HG03039 (cell line): ENCODE results near the gene UXS1.

ENCODE experiments used
- ATAC-seq: cut with Tn5 transposase; IDR thresholded peaks from one replicate; pipeline ENCODE4 v1.9.1; 2021; ENCODE audit warnings: mild to moderate bottlenecking, moderate library complexity; ENCODE audit not compliant: unreplicated experiment

The UXS1 gene

DNA sequence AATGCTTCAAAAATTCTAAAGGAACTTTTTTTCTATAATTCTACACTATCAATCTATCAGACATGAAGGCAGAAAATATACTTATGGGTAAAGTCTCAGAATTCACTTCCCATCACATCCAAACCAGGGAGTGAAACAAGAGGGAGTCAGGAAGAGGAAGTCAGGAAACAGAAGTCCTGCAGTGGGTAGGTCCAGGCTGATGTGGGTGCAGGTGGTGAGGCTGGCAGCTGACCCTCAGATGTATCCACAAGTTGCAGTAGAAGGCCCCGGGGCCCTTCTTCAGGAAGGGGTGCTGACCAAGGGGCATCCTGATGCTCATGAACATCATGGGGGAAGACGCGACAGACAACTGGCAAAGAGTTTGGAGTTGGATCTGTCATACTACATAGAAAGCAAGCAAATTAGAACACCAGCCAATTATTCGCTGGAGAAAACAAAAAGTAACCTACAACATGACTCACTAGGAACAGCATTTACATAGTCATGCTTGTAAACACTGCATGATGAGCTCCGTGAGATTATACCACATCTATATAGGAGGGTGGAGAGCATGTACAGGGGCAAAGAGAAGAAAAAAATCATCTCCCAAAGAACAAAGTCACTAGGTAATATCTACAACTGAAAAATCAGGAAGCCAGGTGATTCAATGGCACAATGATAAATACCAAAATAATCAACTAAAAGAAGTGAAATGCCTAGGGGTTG is 4.2 kb downstream of the UXS1 start:
- ATAC-seq: no peak

DNA sequence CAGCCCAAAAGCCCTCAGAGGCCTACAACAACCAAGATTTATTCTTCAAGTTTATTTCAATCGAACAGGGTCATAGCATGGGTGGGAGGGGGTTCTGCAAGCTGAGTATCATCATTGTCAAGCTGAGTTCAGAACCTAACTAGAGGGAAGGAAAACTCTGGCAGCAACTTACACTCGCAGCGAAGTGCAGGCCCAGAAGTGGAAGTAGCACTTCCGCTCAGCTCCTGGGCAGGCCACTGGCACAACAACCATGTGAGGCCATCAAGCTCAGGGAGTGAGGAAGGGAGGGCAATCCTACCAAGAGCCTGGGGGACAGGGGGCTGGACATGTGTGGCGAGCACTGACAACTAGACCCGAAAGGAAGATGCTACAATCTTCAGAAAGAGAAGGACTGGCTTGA is 4.8 kb downstream of the UXS1 start:
- ATAC-seq: no peak

DNA sequence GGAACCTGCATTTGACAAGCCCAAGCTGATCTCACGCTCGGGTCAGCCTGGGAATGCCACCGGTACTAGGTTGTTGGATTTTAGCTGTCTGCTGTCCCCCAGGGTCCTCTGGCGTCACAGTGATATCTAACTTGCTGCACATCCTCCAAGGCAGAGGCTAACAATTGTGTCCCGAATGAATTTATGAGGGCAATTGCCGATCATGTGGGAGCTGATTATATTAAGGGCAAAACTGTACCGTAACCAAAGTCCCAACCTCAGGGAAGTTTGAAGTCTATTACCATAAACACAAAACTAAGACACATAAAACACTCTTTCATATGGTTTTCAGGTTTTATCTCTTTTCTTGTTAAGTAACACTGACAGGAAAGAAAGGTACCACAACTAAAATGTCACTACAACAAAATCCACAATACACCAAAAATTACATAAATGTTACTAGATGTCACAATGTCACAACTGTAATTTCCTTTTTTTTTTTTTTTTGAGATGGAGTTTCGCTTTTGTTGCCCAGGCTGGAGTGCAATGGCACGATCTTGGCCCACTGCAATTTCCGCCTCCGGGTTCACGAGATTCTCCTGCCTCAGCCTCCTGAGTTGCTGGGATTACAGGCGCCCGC is 6.7 kb downstream of the UXS1 start:
- ATAC-seq: no peak

DNA sequence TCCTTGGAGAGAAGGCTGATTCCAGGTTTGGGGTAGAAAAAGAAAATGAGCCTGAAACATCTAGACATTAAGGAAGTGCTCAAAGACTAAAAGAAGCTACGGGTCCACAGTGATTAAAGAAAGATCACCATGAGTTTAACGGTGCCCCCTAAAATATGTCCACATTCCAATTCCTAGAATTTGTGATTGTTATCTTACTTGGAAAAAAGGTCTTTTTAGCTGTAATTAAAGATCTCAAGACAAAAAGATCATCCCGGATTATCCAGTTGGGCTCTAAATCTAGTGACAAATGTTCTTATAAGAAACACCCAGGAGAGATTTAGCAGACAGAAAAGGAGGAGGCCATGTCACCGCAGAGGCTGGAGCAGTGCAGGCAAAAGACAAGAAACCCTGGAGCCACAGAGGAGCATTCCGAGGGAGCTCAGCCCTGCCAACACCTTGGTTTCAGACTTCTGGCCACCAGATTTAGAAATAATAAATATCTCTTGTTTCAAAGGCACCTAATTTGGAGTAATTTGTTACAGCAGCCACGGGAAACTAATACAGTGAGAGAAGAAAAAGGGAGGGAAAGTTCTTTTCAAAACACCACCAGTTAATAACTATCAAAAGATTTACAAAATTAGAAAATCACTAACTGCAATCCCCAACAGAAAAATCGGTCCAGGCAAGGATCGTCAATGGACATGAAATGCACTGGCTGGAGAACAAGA is 8.5 kb downstream of the UXS1 start:
- ATAC-seq: no peak

DNA sequence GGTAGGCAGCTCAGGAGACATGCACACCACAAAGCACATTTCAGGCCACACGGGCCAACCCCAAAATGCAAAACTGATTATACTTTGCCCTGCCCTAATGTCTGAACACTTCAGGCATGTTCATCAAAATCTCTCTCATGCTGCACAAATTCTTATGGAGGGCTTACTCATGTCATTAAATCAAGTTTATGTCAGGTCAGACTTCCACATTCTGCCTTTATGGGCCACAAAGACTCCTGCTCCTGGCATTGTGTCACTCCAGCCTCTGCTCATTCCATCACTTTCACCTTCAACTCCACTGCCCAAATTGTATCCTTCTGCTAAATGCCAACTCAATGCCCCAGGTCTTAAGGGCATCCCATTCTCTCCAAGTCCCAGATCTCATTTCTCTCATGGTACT is 9.2 kb downstream of the UXS1 start:
- no peak for ATAC-seq

DNA sequence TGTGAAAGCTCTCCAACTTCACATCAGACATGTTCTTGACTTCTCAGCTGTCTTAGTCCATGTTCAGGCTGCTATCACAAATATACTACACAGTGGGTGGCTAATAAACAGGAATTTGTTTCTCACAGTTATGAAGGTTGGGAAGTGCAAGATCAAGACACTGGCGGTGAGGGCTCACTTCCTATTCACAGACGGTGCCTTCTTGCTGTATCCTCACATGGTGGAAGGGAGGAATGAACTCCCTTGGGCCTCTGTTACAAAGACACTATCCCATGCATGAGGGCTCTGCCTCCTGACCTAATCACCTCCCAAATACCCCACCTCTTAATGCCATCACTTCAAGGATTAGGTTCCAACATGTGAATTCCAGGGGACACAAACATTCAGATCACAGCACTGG is 9.7 kb downstream of the UXS1 start:
- no peak for ATAC-seq

DNA sequence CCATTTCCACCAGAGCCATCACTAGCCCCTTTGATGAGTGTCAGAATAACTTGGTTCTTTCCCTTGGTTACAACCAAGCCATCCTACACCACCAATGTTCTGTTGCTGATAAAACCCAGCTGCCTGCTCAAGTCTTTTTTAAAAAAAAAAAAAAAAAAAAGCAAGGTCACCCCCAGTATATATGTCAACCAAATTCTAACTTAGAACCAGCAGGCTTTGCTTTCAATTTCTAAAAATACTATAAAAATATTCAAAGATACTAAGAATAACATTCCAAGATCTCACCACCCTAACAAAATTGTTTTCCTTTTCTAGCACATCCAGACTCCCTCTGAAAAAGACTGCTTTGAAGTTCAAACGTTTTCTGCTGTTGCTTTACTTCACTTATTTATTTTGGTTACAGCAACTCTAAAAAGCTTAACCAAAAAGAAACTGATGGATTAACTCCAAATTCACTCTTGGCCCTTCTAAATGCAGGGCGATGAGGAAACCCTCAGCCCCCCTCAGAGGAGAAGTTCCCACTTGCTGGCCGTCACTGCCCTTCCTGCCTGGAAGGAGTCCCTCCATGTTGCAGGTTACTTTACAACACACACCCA is 10.9 kb downstream of the UXS1 start:
- ATAC-seq: no peak

DNA sequence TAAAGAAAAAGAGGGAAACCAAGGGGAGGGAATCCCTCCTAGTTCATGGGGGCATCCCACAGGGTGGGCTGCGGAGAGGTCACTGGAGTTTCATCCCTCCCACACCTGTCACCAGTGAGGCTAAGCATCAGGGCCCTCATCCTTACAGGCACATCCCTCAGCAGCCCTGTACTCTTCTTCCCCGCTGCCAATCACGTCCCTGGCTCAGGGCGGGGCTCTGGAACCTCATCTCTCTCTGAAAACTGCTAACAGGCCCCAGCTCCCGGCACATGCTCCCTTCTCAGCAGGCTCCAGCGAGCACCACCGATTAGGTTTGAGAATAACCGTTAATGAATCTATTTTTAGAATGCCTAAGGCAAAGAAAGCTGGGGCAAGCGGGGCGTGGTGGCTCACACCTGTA is 13.0 kb downstream of the UXS1 start:
- no peak for ATAC-seq

DNA sequence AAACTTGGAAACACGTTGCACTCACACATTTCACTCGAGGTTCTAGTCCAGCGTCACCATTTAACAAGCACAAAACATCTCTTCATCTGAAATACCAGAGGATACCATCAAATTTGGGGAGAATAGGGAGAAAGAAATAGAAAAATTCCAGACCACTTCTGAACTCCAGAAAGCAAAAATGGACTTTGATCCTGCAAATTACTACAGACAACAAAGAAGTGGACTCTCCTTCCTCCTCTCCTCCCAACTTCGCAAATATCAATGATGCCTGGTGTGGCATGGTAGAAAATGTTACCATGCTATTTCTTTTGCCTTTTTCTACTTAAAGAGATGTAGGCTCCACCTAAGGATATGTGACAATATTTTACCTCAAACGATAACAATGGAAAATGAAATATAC is 13.5 kb downstream of the UXS1 start:
- ATAC-seq: no peak

DNA sequence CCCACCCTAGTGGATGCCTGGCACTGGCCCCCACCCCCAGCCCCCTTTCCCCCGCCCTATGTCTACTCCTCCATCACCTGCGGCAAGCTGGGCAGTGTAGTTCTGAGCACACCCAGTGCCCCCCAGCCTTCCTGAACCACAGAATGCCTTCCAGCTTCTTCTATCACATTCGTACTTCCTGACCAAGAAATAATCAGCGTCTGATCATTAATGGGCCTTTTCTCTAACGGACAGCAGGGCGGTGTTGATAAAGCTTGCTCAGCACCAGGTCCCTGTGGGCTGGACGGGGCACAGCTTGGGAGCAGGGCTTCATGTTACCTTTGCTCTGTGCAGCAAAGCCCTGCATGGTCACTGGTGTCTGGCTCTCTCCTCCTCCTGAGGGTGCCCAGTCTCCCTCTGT is 15.4 kb downstream of the UXS1 start:
- no peak for ATAC-seq

DNA sequence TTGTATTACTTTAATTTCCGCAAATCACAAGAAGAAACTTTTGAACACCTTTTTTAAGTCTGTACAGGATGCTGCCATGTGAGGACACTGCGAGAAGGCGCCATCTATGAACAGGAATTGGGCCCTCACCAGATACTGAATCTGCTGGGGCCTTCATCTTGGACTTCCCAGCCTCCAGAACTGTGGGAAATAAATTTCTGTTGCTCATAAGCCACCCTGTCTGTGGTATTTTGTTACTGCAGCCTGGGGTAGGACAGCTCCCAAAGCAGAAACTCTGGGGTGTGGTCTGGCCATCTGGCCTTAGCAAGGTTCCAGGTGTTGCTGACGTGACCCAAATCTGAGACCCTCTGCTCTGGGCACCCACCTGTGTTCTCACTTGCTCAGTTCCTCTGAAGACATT is 16.5 kb downstream of the UXS1 start:
- ATAC-seq: no peak

DNA sequence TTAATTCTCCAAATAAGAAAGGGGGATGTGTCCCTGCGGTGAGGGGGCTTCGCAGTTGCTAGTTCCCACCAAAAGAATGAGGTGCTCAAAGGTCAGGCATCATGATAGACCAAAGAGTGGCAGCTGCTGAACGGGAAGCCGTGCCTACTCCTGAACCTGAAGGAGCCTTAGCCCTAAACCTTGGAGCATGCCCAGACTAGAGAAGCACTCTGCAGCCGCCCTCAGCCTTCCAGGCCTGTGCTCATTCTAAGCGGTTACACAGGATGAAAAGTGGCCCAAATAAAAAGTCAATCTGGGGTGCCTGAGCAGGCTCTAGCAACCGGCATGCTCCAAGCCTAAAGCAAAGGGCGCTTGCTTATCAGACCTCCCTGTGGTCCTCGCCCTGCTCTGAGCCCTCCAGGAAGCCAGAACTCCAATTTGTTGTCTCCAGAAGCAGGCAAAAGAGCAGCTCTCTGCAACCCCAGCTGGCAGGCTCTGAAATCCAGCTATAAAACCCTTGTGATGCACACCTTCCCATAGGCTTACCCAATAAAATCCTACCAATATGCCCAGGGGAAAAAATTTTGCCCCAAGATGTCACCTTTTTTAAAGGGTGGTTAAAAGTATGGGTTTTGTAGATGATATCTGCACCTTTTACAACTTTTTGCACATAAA is 17.5 kb downstream of the UXS1 start:
- ATAC-seq: no peak

DNA sequence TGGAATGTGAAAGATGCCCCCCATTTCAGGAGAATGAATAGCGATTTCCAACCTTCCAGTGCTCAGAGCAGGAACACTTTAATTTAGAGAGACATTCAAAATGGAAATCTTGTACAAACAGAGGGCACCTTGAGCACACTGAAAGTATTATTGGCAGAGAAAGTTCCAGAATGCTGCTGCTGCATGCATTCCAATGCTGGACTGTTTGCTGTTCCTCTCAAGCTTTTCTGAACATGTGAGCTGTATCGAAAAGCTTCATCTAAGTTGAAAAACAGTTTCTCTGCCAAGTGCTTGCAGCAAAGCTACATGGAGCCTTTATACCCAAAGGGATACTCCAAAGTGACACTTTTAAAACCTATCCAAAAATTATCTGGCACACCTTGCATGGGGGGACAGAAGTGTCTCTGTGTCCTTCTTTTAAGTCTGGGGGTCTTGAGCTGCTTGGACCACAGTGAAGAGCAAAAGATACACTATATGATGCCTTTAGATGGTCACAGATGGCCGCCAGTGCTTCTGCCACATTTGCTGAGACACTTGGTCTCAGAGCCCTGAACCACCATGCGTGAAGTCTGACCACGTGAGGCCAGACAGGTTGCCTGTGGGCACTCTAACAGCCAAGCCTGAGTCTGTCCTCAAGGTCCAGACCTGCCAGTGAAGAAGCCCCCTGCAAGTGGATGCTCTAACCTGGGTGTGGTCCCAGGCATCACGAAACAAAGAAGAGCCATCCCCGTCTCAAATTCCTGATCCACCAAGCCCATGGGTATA is 18.8 kb downstream of the UXS1 start:
- ATAC-seq: no peak

DNA sequence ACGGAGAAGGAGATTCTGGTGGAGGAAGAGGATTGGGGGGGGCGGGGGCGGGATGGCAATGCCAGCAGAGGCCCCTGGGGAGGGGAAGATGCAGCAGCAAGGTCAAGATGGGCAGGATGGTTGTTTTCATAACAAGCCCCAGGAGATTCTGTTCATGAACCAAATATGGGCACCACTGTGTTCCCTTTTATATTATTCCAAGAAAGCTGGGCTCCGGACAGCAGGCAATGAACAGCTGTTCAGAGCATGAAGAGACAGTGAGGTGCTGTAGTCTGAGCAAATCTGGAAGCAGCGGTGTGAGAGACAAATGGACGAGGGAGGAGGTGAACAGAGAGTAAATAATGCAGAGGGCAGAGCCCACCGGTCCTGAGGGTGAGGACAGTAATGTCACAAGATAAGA is 20.0 kb downstream of the UXS1 start:
- no peak for ATAC-seq

DNA sequence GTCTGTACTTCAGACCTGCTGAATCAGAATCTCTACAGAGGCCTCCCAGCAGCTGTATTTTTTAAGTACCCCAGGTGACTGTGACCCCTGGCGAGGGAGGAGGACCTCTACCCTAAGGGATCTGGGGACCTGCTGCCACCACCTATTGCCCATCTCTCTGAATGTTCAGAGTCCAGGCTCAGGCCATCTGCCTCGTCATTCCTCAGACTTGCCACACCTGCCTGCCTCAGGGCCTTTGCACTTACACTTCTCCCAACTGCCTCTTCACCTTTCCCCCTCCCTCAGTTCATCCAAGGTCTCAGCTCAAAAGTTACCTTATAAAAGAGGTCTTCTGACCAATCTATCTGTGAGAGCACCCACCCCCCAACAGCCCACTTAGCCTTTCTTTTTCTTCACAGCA is 21.5 kb downstream of the UXS1 start:
- ATAC-seq: no peak

DNA sequence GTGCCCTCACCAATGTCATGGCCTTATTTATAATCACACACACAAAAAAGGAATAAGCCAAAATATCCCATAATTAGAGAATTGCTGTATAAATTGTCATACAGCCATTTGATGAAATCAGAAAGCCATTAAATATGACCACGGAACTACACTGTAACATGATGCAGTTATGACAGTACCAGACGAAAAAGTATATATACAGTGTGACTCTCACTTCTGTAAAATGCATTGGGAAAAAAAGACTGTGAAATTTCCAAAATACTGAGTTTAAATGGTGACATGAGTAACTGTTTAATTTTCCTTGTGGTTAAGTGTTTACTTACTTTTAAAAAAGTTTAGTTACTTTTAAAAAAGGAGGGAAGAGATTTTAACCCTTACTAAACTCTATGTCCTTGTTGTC is 25.4 kb downstream of the UXS1 start:
- ATAC-seq: no peak

DNA sequence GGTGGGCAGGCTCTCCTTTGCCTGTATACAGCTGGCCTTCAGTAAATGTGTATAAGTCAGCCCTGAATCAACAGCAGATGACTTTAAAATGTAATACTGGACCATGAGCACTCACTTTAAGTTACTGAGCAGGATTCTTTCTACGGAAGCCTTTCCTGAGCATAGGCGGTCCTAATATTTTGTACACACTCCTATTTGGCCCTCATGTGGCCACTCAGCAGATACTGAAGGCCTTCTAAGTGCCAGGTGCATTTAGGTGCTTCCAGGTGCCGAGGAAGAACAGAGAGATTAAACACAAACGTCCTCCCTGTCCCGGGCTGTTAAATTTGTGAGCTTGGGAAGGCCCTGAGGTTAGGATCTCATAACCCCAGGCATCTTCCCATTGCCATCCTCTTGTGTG is 27.0 kb downstream of the UXS1 start:
- ATAC-seq: no peak

DNA sequence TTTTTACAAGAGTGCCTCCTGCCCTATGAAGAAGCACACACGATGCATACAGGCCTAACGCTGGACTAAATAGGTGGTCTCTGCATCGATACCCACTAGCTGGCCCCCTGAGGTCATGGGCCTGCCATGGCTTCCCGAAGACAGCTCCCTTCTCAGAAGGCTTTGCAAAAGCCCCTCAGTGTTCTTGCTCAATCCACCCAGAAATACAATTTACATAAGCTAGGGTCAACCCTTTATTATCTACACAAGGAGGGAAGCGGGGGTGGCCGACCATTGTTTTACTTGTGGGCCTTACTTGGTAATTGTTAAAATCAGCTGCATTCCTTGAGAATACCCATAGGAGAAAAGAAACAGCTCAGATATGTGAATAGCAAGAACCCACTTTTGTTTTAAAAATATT is 28.5 kb downstream of the UXS1 start:
- ATAC-seq: no peak

DNA sequence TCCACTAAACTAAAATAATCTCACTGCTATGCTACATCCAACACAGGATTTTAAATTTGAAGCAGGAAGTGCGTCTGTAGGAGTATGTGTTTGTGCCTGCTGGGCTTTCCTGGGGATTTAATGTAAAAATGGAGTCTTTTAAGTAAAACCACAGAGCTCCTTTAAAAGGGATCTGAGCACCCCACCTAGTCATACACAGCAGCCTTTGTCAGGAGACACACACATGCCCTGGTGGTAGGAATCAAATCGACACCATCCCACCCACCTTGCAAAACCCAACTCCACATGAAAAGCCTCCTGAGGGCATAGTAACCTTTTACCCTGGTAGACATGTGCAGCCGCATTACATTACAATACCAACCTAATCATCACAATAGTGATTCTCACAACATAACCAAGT is 29.1 kb downstream of the UXS1 start:
- ATAC-seq: no peak

DNA sequence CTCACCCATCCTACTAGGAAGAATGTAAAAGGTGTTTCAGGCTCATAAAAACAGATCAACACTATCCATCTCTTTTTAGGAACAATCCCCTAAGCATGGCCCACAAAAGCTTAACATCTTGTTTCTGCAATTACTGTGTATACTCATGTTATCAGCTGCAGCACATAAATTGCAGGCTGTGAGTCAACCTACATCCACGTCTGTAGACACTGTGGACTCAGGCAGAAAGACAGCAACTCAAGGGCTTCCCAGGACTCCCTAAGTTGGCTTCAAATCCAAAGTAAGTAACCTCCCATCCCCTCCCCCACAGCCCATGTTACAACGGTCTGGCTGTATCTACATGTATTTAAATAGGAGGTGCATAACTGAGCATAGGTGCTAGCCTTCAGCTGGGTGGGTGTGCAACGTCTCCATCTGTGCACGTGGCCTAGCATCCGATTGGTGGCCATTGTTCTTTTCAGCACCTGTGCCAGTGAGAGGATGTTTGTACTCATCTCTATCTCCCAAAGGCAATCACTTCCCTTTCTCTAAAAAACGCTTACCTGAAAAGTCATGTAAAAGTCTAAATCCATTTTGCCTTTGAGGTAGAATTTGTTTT is 30.1 kb downstream of the UXS1 start:
- no peak for ATAC-seq
